Spleen (tissue), 7 donors: ENCODE data around the gene TMEM273.

Experiments
- POLR2A ChIP-seq, 3 donors: fragments of 450-650 bp; IDR thresholded peaks; one replicate each; pipeline ENCODE4 v1.5.1; 2017; ENCODE audit warnings: antibody characterized with exemption in 3 of 3, mild to moderate bottlenecking in 1 of 3
- POLR2AphosphoS5 ChIP-seq, 3 donors: sonication (generic); formaldehyde crosslinking; IDR thresholded peaks; one replicate each; pipeline ENCODE4 v1.5.1; 2017; ENCODE audit warnings: antibody characterized with exemption in 3 of 3
- TF ChIP-seq, protein P1 (sequence below), 11 experiments: fragments of 200-600 bp in 7 of 11; fragments of 450-650 bp in 4 of 11; sonication (generic) in 4 of 11; IDR thresholded peaks in 8 of 11; conservative IDR thresholded peaks in 3 of 11; 1 replicate in 7 of 11; 2 replicates in 4 of 11; pipeline versions ENCODE4 v1.4.0 to v1.8.0; 2016 to 2021; ENCODE audit warnings: antibody characterized with exemption in 11 of 11, inconsistent platforms in 4 of 11, mild to moderate bottlenecking in 1 of 11
- donor health status: DM: no; HTN: no; CAD: no; lungs with moderate emphysema.
- donor health status: DM: no; HTN: no; CAD: no.
- donor health status: DM: no; HTN: no; CAD: no.

DNA sequence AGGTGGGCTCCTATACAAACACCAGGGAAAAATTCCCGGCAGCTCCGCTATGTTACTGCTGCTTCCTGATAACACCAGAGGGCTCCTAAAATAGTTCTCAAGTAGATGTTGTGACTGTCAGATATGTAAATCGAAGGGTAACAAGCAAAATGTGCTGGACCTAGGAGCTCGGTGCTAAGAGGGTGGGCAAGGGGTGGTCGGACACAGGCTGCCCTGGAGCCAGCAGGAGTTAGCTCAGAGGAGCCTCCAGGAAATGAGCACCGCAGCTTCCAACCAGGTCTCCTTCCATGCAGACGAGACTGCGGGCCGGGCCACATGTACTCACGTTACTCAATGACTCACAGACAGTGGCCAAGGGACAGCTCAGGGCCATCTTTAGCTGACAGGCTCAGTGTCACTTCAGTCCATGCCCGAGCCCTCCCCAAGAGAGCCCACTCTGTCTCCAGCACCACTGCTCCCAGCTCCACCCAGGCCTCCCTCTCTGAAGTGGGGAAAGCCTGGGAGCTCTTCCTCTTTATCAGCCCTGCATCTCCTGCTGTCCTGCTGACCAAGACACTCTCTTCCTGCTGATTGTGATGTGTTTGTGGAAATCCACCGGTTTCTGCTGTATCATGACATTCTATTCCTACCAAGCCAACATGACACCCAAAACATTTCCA lies 37.2 kb upstream of the TMEM273 start:
- no peak for TF ChIP-seq POLR2A (IDR thresholded peaks at IDR 0.05)
- TF ChIP-seq, protein P1, sequence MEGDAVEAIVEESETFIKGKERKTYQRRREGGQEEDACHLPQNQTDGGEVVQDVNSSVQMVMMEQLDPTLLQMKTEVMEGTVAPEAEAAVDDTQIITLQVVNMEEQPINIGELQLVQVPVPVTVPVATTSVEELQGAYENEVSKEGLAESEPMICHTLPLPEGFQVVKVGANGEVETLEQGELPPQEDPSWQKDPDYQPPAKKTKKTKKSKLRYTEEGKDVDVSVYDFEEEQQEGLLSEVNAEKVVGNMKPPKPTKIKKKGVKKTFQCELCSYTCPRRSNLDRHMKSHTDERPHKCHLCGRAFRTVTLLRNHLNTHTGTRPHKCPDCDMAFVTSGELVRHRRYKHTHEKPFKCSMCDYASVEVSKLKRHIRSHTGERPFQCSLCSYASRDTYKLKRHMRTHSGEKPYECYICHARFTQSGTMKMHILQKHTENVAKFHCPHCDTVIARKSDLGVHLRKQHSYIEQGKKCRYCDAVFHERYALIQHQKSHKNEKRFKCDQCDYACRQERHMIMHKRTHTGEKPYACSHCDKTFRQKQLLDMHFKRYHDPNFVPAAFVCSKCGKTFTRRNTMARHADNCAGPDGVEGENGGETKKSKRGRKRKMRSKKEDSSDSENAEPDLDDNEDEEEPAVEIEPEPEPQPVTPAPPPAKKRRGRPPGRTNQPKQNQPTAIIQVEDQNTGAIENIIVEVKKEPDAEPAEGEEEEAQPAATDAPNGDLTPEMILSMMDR (IDR thresholded peaks at IDR 0.05 in 8 of 11, conservative IDR thresholded peaks at IDR 0.05 in 3 of 11): no peak
- TF ChIP-seq POLR2AphosphoS5 (IDR thresholded peaks at IDR 0.05): no peak
